Tibial nerve (tissue), 4 donors: ENCODE results near the gene CYTH4. TPM values are rescaled to one million over a fixed set of nuclear protein-coding genes. Genes with fewer than 3 reads are reported as not detected.

ENCODE experiments used
- DNase-seq, 2 donors: peaks; one replicate each; pipeline ENCODE4 v3.0.0-alpha.2; 2019; ENCODE audit warnings: low spot score in 2 of 2
- H3K27ac ChIP-seq, 4 donors: fragments of 200-600 bp; sonication (generic) in 3 of 4; one replicate each; pipeline ENCODE4 v1.5.1; 2017 to 2019; ENCODE audit warnings: mild to moderate bottlenecking in 1 of 4
- H3K27me3 ChIP-seq, 2 donors: fragments of 200-600 bp; sonication (generic) in 1 of 2; one replicate each; pipeline versions ENCODE4 v1.5.1 to v1.6.0; 2017 to 2019
- H3K36me3 ChIP-seq, 3 donors: fragments of 200-600 bp; sonication (generic); one replicate each; pipeline ENCODE4 v1.5.1; 2018 to 2019
- H3K4me1 ChIP-seq, 4 donors: fragments of 200-600 bp; sonication (generic) in 3 of 4; one replicate each; pipeline ENCODE4 v1.5.1; 2017 to 2019
- H3K4me3 ChIP-seq, 4 donors: fragments of 200-600 bp; sonication (generic) in 3 of 4; one replicate each; pipeline ENCODE4 v1.5.1; 2017 to 2019; ENCODE audit warnings: mild to moderate bottlenecking in 1 of 4, moderate library complexity in 1 of 4
- H3K9me3 ChIP-seq, 4 donors: fragments of 200-600 bp; sonication (generic) in 3 of 4; one replicate each; pipeline ENCODE4 v1.5.1; 2017 to 2019
- CTCF ChIP-seq, 5 experiments: fragments of 200-600 bp in 3 of 5; fragments of 450-650 bp in 2 of 5; sonication (generic) in 3 of 5; IDR thresholded peaks; one replicate each; pipeline ENCODE4 v1.5.1; 2016 to 2019; ENCODE audit warnings: antibody characterized with exemption in 5 of 5, mild to moderate bottlenecking in 3 of 5, moderate library complexity in 2 of 5
- EP300 ChIP-seq, 2 donors: sonication (generic); formaldehyde crosslinking; IDR thresholded peaks; one replicate each; pipeline ENCODE4 v1.6.1; 2017; ENCODE audit warnings: antibody characterized with exemption in 2 of 2, mild to moderate bottlenecking in 1 of 2
- POLR2A ChIP-seq, 2 donors: fragments of 450-650 bp; IDR thresholded peaks; one replicate each; pipeline ENCODE4 v1.6.1; 2017; ENCODE audit warnings: antibody characterized with exemption in 2 of 2, mild to moderate bottlenecking in 2 of 2, moderate library complexity in 2 of 2
- WGBS, 2 donors: methylation state at CpG; one replicate each; pipeline ENCODE4 v1.1.5; 2018; 5-methylcytosine and 5-hydroxymethylcytosine counted together
- total RNA-seq, 4 donors: library from RNA; depleted of rRNA; stranded (reverse); fragments of >200 nt; gene quantifications; one replicate each; pipeline ENCODE4 v1.1.0, GENCODE V29; 2016

Gene CYTH4
- total RNA-seq, 4 donors from 2014 or later: 7.7 to 27.3 (median 19.0) TPM

GRCh38 chr22:37237371-37238268 lies 44.7 kb upstream of the CYTH4 start:
- peaks cover 0 to 85% of the 10 kb centered on the region in 2 donors for H3K27me3 ChIP-seq
- peak overlapping the region in 1 of 4 donors; percentile 40 for H3K27ac ChIP-seq
- H3K36me3 ChIP-seq: no peaks in the 10 kb centered on the region
- peaks cover 0 to 16% (median 0%) of the 10 kb centered on the region in 4 donors for H3K4me1 ChIP-seq
- DNase-seq: no peak
- WGBS, 2 donors: 59 to 69% methylated on average over 20 of the region's 20 CpGs
- TF ChIP-seq POLR2A (IDR thresholded peaks at IDR 0.05) (no peak), EP300 (IDR thresholded peaks at IDR 0.05) (no peak), CTCF (IDR thresholded peaks at IDR 0.05) (no peak)
- no peaks in the 10 kb centered on the region for H3K9me3 ChIP-seq
- H3K4me3 ChIP-seq: no peak overlapping the region

DNA sequence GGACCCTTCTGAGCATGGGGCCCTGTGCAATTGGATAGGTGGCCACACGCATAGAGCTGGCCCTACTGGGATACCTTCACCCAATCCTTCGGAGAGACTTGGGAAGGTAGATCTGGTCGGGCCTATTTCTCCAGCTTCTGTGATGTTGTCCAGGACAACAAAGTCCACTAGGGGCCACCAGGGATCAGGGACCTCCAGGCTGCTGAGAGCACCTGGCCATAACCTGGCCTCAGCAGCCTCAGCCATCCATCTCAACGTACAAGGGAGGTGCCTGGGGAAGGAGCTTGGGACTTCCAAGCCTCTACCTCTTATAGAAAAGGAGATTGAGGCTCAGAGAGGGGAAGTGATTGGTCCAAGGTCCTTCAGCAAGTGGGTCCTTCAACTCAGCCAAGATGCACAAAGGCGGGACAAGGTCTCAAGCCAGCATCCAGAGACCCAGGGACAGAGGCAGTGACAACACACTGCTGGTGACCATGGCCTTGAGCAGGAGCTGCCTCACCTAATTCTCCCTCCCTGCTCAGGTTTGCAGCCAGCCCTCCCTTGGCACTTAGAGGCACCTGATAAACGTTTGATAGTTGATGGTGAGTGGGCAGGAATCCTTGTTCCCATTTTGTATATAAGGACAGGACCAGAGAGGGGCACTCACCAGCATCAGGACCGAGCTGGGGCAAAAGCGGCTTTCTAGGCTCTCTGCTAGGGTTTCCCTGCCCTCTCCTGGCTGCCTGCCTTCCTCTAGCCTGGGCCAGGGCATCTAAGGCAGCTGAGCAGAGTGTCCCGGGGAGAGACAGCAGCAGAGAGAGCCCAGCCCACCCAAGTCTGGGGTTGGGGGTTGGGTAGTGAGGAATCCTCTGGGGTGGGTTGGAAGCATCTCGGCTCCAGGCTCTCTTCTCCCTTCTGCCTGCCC lies 42.7 kb upstream of the CYTH4 start:
- Histone ChIP-seq H3K4me3 (no peak overlapping the region), H3K36me3 (no peaks in the 10 kb centered on the region), H3K9me3 (no peaks in the 10 kb centered on the region), H3K4me1 (peaks cover 0 to 20% (median 0%) of the 10 kb centered on the region in 4 donors), H3K27me3 (peaks cover 0 to 86% of the 10 kb centered on the region in 2 donors), H3K27ac (no peak overlapping the region)
- 63 to 71% methylated on average over 8 to 10 of the region's 10 CpGs for WGBS, 2 donors
- no peak for DNase-seq
- TF ChIP-seq POLR2A (IDR thresholded peaks at IDR 0.05): no peak
- TF ChIP-seq CTCF (IDR thresholded peaks at IDR 0.05): no peak
- TF ChIP-seq EP300 (IDR thresholded peaks at IDR 0.05): no peak

GRCh38 chr22:37240240-37240940 lies 41.9 kb upstream of the CYTH4 start:
- DNase-seq: no peak
- H3K27me3 ChIP-seq: peaks cover 0 to 84% of the 10 kb centered on the region in 2 donors
- no peak for TF ChIP-seq POLR2A (IDR thresholded peaks at IDR 0.05)
- TF ChIP-seq EP300 (IDR thresholded peaks at IDR 0.05): no peak
- no peak for TF ChIP-seq CTCF (IDR thresholded peaks at IDR 0.05)

DNA sequence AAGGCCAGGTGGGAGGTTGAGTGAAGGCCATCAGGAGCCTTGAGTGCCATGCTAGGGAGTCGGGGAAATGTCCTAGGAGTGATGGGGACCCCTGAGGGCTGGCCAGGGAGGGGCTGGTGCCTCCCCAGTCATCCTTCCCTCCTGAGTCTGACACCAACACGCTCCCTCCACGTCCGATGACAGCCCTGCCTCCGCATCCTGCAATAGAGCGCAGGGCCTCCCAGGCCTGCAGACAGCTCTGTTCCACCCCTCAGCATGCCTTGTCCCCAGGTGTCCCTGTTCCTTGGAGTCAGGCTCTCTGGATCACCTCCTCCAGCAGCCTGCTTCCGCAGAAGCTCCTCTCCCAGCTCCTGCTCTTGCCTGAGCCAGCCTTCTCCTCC lies 41.4 kb upstream of the CYTH4 start:
- Histone ChIP-seq H3K4me1 (peaks cover 0 to 16% (median 0%) of the 10 kb centered on the region in 4 donors), H3K9me3 (no peaks in the 10 kb centered on the region), H3K4me3 (no peak overlapping the region), H3K27me3 (peaks cover 0 to 78% of the 10 kb centered on the region in 2 donors), H3K36me3 (no peaks in the 10 kb centered on the region), H3K27ac (peak overlapping the region in 1 of 4 donors; percentile 63)
- no peak for DNase-seq
- 73 to 87% methylated on average over 7 of the region's 7 CpGs for WGBS, 2 donors
- TF ChIP-seq POLR2A (IDR thresholded peaks at IDR 0.05): no peak

More at GRCh38 chr22:37240240-37240940, 41.9 kb upstream of the CYTH4 start:
- H3K9me3 ChIP-seq: no peaks in the 10 kb centered on the region
- 78 to 82% methylated on average over 11 of the region's 11 CpGs for WGBS, 2 donors
- H3K4me1 ChIP-seq: peaks cover 0 to 20% (median 0%) of the 10 kb centered on the region in 4 donors
- H3K27ac ChIP-seq: peak overlapping the region in 1 of 4 donors; percentile 63
- H3K4me3 ChIP-seq: no peak overlapping the region
- no peaks in the 10 kb centered on the region for H3K36me3 ChIP-seq
